ENCODE data around the gene SH3BP4. TPM values are rescaled to one million over a fixed set of nuclear protein-coding genes. Genes with fewer than 3 reads are reported as not detected.

SH3BP4 gene
- total and polyA plus RNA-seq, 2 of the 13 experiments (the other 11 are each of a cell fraction or from before 2014, with no cell fraction given) = 34.6 to 99.1 TPM

- TF ChIP-seq, protein P1, sequence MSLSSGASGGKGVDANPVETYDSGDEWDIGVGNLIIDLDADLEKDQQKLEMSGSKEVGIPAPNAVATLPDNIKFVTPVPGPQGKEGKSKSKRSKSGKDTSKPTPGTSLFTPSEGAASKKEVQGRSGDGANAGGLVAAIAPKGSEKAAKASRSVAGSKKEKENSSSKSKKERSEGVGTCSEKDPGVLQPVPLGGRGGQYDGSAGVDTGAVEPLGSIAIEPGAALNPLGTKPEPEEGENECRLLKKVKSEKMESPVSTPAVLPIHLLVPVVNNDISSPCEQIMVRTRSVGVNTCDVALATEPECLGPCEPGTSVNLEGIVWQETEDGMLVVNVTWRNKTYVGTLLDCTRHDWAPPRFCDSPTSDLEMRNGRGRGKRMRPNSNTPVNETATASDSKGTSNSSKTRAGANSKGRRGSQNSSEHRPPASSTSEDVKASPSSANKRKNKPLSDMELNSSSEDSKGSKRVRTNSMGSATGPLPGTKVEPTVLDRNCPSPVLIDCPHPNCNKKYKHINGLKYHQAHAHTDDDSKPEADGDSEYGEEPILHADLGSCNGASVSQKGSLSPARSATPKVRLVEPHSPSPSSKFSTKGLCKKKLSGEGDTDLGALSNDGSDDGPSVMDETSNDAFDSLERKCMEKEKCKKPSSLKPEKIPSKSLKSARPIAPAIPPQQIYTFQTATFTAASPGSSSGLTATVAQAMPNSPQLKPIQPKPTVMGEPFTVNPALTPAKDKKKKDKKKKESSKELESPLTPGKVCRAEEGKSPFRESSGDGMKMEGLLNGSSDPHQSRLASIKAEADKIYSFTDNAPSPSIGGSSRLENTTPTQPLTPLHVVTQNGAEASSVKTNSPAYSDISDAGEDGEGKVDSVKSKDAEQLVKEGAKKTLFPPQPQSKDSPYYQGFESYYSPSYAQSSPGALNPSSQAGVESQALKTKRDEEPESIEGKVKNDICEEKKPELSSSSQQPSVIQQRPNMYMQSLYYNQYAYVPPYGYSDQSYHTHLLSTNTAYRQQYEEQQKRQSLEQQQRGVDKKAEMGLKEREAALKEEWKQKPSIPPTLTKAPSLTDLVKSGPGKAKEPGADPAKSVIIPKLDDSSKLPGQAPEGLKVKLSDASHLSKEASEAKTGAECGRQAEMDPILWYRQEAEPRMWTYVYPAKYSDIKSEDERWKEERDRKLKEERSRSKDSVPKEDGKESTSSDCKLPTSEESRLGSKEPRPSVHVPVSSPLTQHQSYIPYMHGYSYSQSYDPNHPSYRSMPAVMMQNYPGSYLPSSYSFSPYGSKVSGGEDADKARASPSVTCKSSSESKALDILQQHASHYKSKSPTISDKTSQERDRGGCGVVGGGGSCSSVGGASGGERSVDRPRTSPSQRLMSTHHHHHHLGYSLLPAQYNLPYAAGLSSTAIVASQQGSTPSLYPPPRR (CRISPR knock-in tag; IDR thresholded peaks at IDR 0.05; ENCODE audit: borderline replicate concordance) = no peak
- TF ChIP-seq NFRKB (IDR thresholded peaks at IDR 0.05) (no peak), ZXDC (CRISPR knock-in tag; IDR thresholded peaks at IDR 0.05) (no peak), ZNF574 (CRISPR knock-in tag; IDR thresholded peaks at IDR 0.05) (no peak), NBN (conservative IDR thresholded peaks at IDR 0.05) (no peak), ZFX (CRISPR knock-in tag; IDR thresholded peaks at IDR 0.05; ENCODE audit: low read depth) (no peak)
- no peak for FAIRE-seq
- Histone ChIP-seq H3K4me3 (replicated peaks in 1 of 3; ENCODE audit: insufficient read depth in 1 of 3, low read depth in 2 of 3, low read length in 3 of 3) (no peak overlapping the region), H3K79me2 (ENCODE audit: insufficient read depth, low read length) (peaks cover 77% of the 10 kb centered on the region), H3K4me1 (ENCODE audit: insufficient read depth, low read length) (peaks cover 17% of the 10 kb centered on the region), H3K27ac (ENCODE audit: extremely low read length, insufficient read depth, low read length) (no peak overlapping the region), H2AFZ (ENCODE audit: low read length) (no peak overlapping the region), H3K36me3 (replicated peaks in 1 of 2; ENCODE audit: control insufficient read depth in 1 of 2, insufficient read depth in 2 of 2, low read length in 2 of 2) (peaks cover 33 to 71% of the 10 kb centered on the region in 2 experiments), H3K9me3 (ENCODE audit: low read length) (no peaks in the 10 kb centered on the region), H3K27me3 (ENCODE audit: control insufficient read depth in 1 of 2, insufficient read depth in 2 of 2, low read length in 2 of 2) (no peaks in the 10 kb centered on the region), H3K4me2 (ENCODE audit: low read depth, low read length) (no peak overlapping the region), H4K20me1 (ENCODE audit: insufficient read depth, low read length) (peaks cover 91% of the 10 kb centered on the region), H3K9ac (ENCODE audit: insufficient read depth, low read depth, low read length) (no peak overlapping the region)
- no peak; the same call in 2 of the 3 replicates for ATAC-seq
- in situ Hi-C loops (cut with HindIII; ENCODE audit: extremely low pct_ligation_motif_present, low pct_unique_long_range_greater_than_20kb) (no loop called here), intact Hi-C loops (cut with micrococcal nuclease; ENCODE audit: unreplicated experiment) (no loop called here)
- WGBS (ENCODE audit: low lambda C conversion rate) = 82% methylated on average over 4 of the region's 4 CpGs
- no TSS peak for BruUV-seq (replicated peaks)
- ChIA-PET POLR2A (interaction anchor here (1.1 kb wide), 1 partner anchor 25 kb away, joined by 3 read pairs; no protein-coding TSS in a partner anchor), CTCF (ENCODE audit: low intra/inter-chr PET ratio, low total read pairs) (no interaction called here)
- DNase-seq (ENCODE audit: low spot score) = no peak
Observed at GRCh38 chr2:235030936-235031335, 79.1 kb downstream of the SH3BP4 start.

Measured in HepG2 (cell line).